ENCODE results near the gene NPAS1.
A peak's percentile ranks its signal among the peaks of the same experiment; 100 is the strongest.
"Not testable (repeated sequence)": the region's sequence is repeated elsewhere in the genome, so short reads cannot be mapped to it uniquely, and the experiment has no call there.

The NPAS1 gene

DNA sequence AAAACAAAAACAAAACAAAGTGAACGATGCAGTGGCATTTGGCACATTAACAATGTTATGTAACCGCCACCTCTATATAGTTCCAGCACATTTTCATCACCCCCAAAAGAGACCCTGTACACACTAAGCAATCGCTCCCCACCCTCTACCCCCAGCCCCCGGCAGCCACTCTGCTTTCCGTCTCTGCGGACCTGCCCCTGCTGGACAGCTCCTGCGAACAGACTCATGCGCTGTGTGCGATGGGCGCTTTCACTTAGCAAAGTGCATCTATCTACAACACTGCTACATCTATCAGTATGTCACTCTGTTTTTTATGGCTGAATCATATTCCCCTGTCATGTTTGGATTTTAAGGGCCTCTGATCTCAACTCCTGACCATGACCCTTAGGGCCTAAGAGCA, 53.9 kb downstream of the NPAS1 start:
- no peaks in the 10 kb centered on the region for H3K9me3 ChIP-seq
- no peak for DNase-seq
- H3K27me3 ChIP-seq: no peaks in the 10 kb centered on the region
- TF ChIP-seq, protein P1, sequence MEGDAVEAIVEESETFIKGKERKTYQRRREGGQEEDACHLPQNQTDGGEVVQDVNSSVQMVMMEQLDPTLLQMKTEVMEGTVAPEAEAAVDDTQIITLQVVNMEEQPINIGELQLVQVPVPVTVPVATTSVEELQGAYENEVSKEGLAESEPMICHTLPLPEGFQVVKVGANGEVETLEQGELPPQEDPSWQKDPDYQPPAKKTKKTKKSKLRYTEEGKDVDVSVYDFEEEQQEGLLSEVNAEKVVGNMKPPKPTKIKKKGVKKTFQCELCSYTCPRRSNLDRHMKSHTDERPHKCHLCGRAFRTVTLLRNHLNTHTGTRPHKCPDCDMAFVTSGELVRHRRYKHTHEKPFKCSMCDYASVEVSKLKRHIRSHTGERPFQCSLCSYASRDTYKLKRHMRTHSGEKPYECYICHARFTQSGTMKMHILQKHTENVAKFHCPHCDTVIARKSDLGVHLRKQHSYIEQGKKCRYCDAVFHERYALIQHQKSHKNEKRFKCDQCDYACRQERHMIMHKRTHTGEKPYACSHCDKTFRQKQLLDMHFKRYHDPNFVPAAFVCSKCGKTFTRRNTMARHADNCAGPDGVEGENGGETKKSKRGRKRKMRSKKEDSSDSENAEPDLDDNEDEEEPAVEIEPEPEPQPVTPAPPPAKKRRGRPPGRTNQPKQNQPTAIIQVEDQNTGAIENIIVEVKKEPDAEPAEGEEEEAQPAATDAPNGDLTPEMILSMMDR (IDR thresholded peaks at IDR 0.05): no peak
- H3K4me1 ChIP-seq: no peaks in the 10 kb centered on the region
- peaks cover 37 to 100% (median 96%) of the 10 kb centered on the region in 3 donors for H3K36me3 ChIP-seq
- intact Hi-C loops (cut with DNase I; ENCODE audit: low total_unique reads): no loop called here
- no peak overlapping the region for H3K4me3 ChIP-seq
- H3K27ac ChIP-seq: no peak overlapping the region

DNA sequence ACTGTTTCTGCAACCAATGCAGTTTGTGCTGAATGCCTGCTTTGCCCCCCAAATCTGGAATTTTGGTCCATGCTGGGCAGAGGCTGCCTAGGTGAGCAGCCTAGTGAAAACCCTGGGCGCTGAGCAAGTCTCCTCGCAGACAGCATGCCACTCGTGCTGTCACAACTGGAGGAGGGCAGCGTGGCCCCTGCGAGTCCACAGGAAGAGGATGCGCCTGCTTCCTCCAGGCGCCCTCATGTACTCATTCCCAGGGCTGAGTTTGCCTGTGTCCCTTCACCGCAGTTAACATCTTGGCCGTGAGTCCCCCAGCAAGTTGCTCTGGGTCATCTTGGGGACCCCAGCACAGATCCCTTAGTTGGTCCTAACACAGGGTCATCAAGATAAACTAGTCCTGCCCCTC, 55.0 kb downstream of the NPAS1 start:
- TF ChIP-seq, protein P1 (IDR thresholded peaks at IDR 0.05): no peak
- intact Hi-C loops (cut with DNase I; ENCODE audit: low total_unique reads): no loop called here
- H3K36me3 ChIP-seq: peaks cover 38 to 97% (median 87%) of the 10 kb centered on the region in 3 donors

DNA sequence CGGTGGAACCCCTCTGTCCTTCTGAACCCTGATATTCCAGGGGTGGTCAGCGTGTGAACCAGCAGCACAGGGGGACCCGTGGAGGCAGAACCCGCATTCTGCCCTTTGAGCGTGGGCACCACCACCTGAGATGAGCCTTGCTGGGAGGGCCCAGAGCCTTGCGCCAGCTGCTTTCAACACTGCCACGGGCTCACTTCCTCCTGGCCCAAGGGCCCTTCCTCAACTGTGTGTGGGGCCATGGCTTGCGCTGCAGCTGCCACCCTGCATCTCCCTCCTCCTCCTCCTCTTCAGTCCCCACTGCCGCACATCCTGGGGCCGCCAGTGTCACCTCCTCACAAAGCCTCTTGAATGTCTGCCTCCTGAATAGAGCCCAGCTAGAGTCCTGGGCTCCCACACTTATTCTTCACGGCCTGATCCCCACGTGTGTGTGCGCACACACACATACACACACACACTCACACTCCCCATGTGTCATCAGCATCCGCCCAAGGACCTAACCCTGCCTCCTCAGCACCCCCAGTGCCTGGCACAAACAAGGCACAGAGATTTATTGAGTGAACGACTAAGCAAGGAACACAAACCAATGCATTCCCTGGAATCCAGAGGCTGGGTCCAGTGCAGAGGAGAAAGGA, 55.7 kb downstream of the NPAS1 start:
- Histone ChIP-seq H3K4me1 (peaks cover 0 to 9% (median 7%) of the 10 kb centered on the region in 4 donors), H3K4me3 (no peak overlapping the region), H3K27ac (no peak overlapping the region), H3K27me3 (no peaks in the 10 kb centered on the region), H3K36me3 (peaks cover 32 to 97% (median 80%) of the 10 kb centered on the region in 3 donors), H3K9me3 (no peaks in the 10 kb centered on the region)
- TF ChIP-seq, protein P1 (IDR thresholded peaks at IDR 0.05): no peak
- intact Hi-C loops (cut with DNase I; ENCODE audit: low total_unique reads): no loop called here
- no peak for DNase-seq

More for the DNA sequence above, 55.0 kb downstream of the NPAS1 start:
- H3K9me3 ChIP-seq: no peaks in the 10 kb centered on the region
- no peak overlapping the region for H3K4me3 ChIP-seq
- H3K27ac ChIP-seq: no peak overlapping the region
- no peak for DNase-seq
- peaks cover 0 to 2% (median 2%) of the 10 kb centered on the region in 4 donors for H3K4me1 ChIP-seq
- H3K27me3 ChIP-seq: no peaks in the 10 kb centered on the region

DNA sequence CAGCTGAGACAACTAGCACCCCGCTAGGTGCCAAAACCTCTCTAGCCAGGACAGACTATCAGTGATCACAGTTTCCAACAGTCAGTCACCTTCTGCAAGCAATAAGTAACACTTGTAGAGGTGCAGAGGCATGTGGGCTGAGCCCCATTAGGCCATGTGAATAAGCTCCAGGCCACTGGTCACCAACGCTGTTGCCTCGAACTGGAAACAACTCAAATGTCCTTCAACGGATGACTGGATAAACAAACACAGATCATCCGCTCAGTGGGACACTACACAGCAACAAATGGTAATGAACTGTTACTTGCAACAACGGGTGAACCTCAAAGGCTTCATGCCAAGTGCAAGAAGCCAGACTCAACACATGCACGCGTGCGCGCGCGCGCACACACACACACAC, 56.3 kb downstream of the NPAS1 start:
- TF ChIP-seq, protein P1 (IDR thresholded peaks at IDR 0.05): no peak
- Histone ChIP-seq H3K4me1 (peaks cover 0 to 13% (median 7%) of the 10 kb centered on the region in 4 donors), H3K27me3 (no peaks in the 10 kb centered on the region), H3K9me3 (no peaks in the 10 kb centered on the region), H3K4me3 (no peak overlapping the region), H3K36me3 (peaks cover 31 to 97% (median 79%) of the 10 kb centered on the region in 3 donors), H3K27ac (no peak overlapping the region)
- no peak for DNase-seq
- intact Hi-C loops (cut with DNase I; ENCODE audit: low total_unique reads): no loop called here

DNA sequence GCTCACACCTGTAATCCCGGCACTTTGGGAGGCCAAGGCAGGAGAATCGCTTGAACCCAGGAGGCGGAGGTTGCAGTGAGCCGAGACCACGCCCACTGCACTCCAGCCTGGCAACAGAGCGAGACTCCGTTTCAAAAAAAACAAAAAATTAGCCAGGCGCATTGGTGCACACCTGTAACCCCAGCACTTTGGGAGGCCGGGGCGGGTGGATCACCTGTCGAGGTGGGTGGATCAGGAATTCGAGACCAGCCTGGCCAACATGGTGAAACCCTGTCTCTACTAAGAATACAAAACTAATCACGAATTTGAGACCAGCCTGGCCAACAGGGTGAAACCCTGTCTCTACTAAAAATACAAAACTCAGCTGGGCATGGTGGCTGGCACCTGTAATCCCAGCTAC, 58.7 kb downstream of the NPAS1 start:
- peaks cover 18 to 97% (median 78%) of the 10 kb centered on the region in 3 donors for H3K36me3 ChIP-seq
- intact Hi-C loops (cut with DNase I; ENCODE audit: low total_unique reads): loop anchor here (2.0 kb wide), 1 partner anchor 48 kb away; no protein-coding TSS in a partner anchor

DNA sequence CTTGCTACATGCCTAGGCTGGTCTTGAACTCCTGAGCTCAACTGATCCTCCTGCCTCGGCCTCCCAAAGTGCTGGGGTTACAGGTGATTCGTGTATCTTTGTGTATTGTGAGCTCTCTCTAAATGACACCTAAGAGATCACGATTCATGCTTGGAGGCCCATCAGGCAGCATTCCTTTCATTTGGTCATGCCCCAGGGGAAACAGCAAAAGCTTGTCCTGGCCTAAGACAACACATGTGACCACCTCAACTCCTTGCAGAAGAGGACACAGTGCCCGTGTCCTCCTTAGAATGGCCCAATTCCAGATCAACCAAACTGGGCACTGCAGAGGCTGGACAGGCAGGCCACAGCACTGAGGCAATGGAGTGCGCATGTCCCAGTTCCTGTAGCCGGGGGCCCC, 61.5 kb downstream of the NPAS1 start:
- Histone ChIP-seq H3K27ac (peak overlapping the region; percentile 29 to 74), H3K4me1 (peaks cover 0 to 17% (median 7%) of the 10 kb centered on the region in 4 donors), H3K36me3 (peaks cover 41 to 97% (median 79%) of the 10 kb centered on the region in 3 donors), H3K4me3 (no peak overlapping the region), H3K9me3 (no peaks in the 10 kb centered on the region), H3K27me3 (no peaks in the 10 kb centered on the region)
- TF ChIP-seq, protein P1 (IDR thresholded peaks at IDR 0.05): no peak
- no peak for DNase-seq
- intact Hi-C loops (cut with DNase I; ENCODE audit: low total_unique reads): no loop called here

More for the DNA sequence above, 58.7 kb downstream of the NPAS1 start:
- H3K27me3 ChIP-seq, DNase-seq, H3K4me3 ChIP-seq, H3K9me3 ChIP-seq, H3K27ac ChIP-seq: not testable (repeated sequence)
- peaks cover 0 to 17% (median 7%) of the 10 kb centered on the region in 4 donors for H3K4me1 ChIP-seq

Data from tibial artery (tissue), 4 donors.